H1 (cell line): ENCODE measurements around the gene LSM10.

ENCODE experiments used
- ATF2 ChIP-seq: IDR thresholded peaks from 2 replicates; pipeline ENCODE4 v1.6.1; 2012; ENCODE audit warnings: low read length, inconsistent platforms
- CTCF ChIP-seq, 3 experiments: IDR thresholded peaks; 1 replicate in 2 of 3; 2 replicates in 1 of 3; pipeline versions ENCODE4 v1.5.1 to v1.6.1; 2011; ENCODE audit warnings: low read length in 3 of 3, mild to moderate bottlenecking in 3 of 3, inconsistent platforms in 2 of 3, low read depth in 1 of 3, moderate library complexity in 1 of 3; ENCODE audit not compliant: insufficient read depth in 1 of 3; ENCODE audit errors: control extremely low read depth in 1 of 3
- EGR1 ChIP-seq: IDR thresholded peaks from 2 replicates; pipeline ENCODE4 v1.6.1; 2011; ENCODE audit warnings: low read depth, low read length, borderline replicate concordance
- MAX ChIP-seq: IDR thresholded peaks from 2 replicates; pipeline ENCODE4 v1.6.1; 2012; ENCODE audit warnings: inconsistent platforms
- POLR2AphosphoS5 ChIP-seq: IDR thresholded peaks from 2 replicates; pipeline ENCODE4 v1.6.1; 2011; ENCODE audit warnings: low read depth, low read length

GRCh38 chr1:36436821-36437220 lies 39.1 kb upstream of the LSM10 start:
- no peak for TF ChIP-seq EGR1
- no peak for TF ChIP-seq POLR2AphosphoS5
- TF ChIP-seq CTCF (IDR thresholded peaks at IDR 0.05; ENCODE audit: control extremely low read depth in 1 of 3, insufficient read depth in 1 of 3, low read depth in 1 of 3, low read length in 3 of 3), result no peak
- TF ChIP-seq ATF2, result no peak
- TF ChIP-seq MAX, result no peak
